AG10803 (cell line): ENCODE measurements around the gene SLC16A6.
"Not testable (repeated sequence)": the region's sequence is repeated elsewhere in the genome, so short reads cannot be mapped to it uniquely, and the experiment has no call there.

ENCODE experiments used
- DNase-seq: peaks from one replicate; pipeline ENCODE4 v3.0.0; 2010; ENCODE audit warnings: low read depth
- H3K4me3 ChIP-seq: 2 replicates; pipeline ENCODE4 v1.5.1; 2011; ENCODE audit warnings: mild to moderate bottlenecking, low read length, control low read depth
- CTCF ChIP-seq: conservative IDR thresholded peaks from 2 replicates; pipeline ENCODE4 v1.5.1; 2011; ENCODE audit warnings: mild to moderate bottlenecking, low read length, control low read depth, inconsistent platforms

The SLC16A6 gene

GRCh38 chr17:68231541-68231940 lies 59.4 kb downstream of the SLC16A6 start:
- TF ChIP-seq CTCF: no peak
- no peak for DNase-seq
- H3K4me3 ChIP-seq: no peak overlapping the region

GRCh38 chr17:68231131-68231530 lies 59.8 kb downstream of the SLC16A6 start:
- H3K4me3 ChIP-seq, DNase-seq: not testable (repeated sequence)

- no peak for DNase-seq
- no peak overlapping the region for H3K4me3 ChIP-seq
- no peak for TF ChIP-seq CTCF
Measured at GRCh38 chr17:68229619-68230018, 61.3 kb downstream of the SLC16A6 start.

DNA sequence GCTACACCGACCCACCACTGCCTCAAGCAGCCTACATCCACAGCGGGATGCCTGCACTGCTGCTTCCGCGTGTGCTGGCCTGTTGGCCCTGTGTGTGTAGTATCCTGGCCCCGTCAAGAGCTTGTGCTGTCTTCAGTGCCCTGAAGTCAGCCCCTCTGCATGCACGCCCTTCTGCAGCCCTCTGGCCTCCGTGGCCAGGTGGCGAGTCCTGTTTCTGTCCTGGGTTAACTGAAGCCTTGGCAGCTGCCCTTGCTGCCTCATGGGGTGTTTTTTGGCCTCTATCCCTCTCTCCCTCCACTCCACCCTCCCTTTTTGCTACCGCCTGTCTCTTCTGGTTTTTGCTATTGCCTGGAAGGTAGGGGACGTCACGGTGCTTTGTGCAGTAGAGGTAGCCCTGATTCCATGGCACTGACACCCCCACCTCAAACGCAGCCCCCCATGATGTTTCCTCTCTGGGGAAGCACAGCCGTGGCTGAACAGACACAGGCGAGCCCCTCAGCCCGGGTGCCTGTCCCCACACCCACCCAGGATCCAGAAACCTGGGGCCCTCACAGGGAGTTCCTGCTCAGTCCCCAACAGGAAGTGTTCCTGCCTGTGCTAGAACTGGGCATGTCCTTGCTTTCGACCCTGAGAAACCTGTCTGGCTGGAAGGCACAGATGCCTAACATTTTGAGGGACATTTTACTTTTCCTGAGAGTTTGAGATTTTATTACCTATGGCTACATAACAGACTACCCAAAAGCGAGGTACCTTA lies 61.9 kb downstream of the SLC16A6 start:
- DNase-seq: no peak
- TF ChIP-seq CTCF: no peak
- no peak overlapping the region for H3K4me3 ChIP-seq

GRCh38 chr17:68228039-68228680 lies 62.8 kb downstream of the SLC16A6 start:
- not testable (repeated sequence) for DNase-seq, H3K4me3 ChIP-seq

DNA sequence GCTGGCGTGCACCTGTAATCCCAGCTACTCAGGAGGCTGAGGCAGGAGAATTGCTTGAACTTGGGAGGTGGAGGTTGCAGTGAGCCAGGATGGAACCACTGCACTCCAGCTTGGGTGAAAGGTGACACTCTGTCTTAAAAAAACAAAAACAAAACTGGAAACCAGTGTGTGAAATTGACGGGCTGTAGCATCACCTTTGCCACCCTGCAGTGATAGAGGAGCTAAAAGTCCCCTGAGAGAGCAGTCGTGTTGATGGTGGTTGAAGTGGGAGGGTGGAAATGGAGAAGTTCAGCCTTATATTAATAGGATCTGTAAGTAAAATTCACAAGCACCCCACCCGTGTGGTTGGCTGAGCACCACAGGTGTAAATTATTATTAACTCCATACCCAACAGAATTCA lies 65.9 kb downstream of the SLC16A6 start:
- DNase-seq, H3K4me3 ChIP-seq: not testable (repeated sequence)

- no peak overlapping the region for H3K4me3 ChIP-seq
- DNase-seq: no peak
- TF ChIP-seq CTCF: no peak
Measured at GRCh38 chr17:68222606-68223005, 68.3 kb downstream of the SLC16A6 start.

- H3K4me3 ChIP-seq: no peak overlapping the region
- no peak for DNase-seq
- TF ChIP-seq CTCF: no peak
Measured at GRCh38 chr17:68221786-68222185, 69.1 kb downstream of the SLC16A6 start.

- H3K4me3 ChIP-seq, DNase-seq: not testable (repeated sequence)
Measured at GRCh38 chr17:68220786-68221185, 70.1 kb downstream of the SLC16A6 start.

DNA sequence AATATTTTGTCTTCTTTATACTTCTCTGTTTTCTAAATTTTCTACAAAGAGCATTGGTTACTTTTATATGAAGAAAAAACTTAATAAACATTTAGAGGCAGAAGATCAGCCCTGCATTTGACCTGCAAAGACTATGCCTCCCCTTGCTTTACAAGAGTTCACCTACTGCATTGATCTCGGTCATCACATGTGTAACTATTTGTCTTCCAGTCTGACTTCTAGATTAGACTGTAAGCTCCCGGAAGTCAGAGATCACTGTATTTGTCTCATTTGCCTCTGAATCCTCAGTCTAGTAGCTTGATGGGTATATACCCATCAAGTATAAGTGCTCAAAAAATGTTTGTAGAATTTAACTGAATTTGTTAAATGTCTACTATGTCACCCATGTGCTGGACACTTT lies 70.7 kb downstream of the SLC16A6 start:
- not testable (repeated sequence) for DNase-seq, H3K4me3 ChIP-seq

DNA sequence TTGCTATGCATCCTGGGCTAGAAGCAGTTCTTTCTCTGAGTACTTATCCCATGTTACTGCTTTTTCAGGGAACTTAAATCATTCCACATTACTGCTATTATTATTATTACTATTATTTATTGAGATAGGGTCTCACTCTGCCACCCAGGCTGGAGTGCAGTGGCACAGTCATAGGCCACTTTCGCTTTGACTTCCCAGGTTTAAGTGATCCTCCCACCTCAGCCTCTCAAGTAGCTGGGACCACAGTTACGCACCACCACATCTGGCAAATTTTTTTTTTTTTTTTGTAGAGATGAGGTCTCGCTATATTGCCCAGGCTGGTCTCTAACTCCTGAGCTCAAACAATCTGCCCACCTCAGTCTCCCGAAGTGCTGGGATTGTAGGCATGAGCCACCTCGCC lies 71.5 kb downstream of the SLC16A6 start:
- DNase-seq, H3K4me3 ChIP-seq: not testable (repeated sequence)
